Pancreas (tissue), 10 donors: ENCODE data around the gene VMO1. TPM values are rescaled to one million over a fixed set of nuclear protein-coding genes. Genes with fewer than 3 reads are reported as not detected.

Source experiments
- ATAC-seq, 4 donors: fragments of 200-7000 bp; cut with Tn5 transposase; one replicate each; pipeline versions ENCODE4 v1.8.0 to v1.9.1; 2020; ENCODE audit warnings: mild to moderate bottlenecking in 4 of 4, moderate library complexity in 4 of 4
- DNase-seq, 6 donors: peaks; one replicate each; pipeline ENCODE4 v3.0.0-alpha.2; 2020
- FAIRE-seq: peaks from 2 replicates; lab custom pipeline; 2012; peaks lifted over from hg19 to GRCh38; lab: Jason Lieb, UNC
- H3K27ac ChIP-seq, 4 donors: fragments of 200-600 bp; sonication (generic); 1 replicate in 3 of 4; 2 replicates in 1 of 4; pipeline versions ENCODE4 v1.5.0 to v1.8.0; 2020
- H3K27me3 ChIP-seq, 4 donors: fragments of 200-600 bp; one replicate each; pipeline ENCODE4 v1.8.0; 2021
- H3K36me3 ChIP-seq, 3 donors: fragments of 200-600 bp; sonication (generic) in 1 of 3; one replicate each; pipeline versions ENCODE4 v1.5.0 to v1.8.0; 2020 to 2021
- H3K4me1 ChIP-seq, 3 donors: fragments of 200-600 bp; one replicate each; pipeline ENCODE4 v1.8.0; 2021
- H3K4me3 ChIP-seq, 4 donors: fragments of 200-600 bp; sonication (generic) in 2 of 4; one replicate each; pipeline versions ENCODE4 v1.5.0 to v1.8.0; 2020 to 2021
- H3K9me3 ChIP-seq, 4 donors: fragments of 200-600 bp; one replicate each; pipeline ENCODE4 v1.8.0; 2021
- WGBS, 2 donors: extraction: QIAGEN DNeasy Blood & Tissue Kit; methylation state at CpG; one replicate each; pipeline ENCODE4 v1.1.7; 2013; 5-methylcytosine and 5-hydroxymethylcytosine counted together
- intact Hi-C, 3 donors: fragments of 100-400 bp; cut with DNase I; formaldehyde crosslinking; loops; one replicate each; pipeline versions ENCODE4 v1.11.1 to v1.14.2; 2022
- polyA plus RNA-seq, 2 donors: library from polyadenylated mRNA; stranded (reverse); fragments of 200-250 nt; gene quantifications; one replicate each; pipeline ENCODE4 v1.2.3, GENCODE V29; 2013
- total RNA-seq, 6 donors: library from RNA; stranded (reverse); fragmentation: NEBNext Ultra II Directional in 4 of 6; extraction: Animal tissue kit (Norgen Biotek cat#: 25700) in 4 of 6; gene quantifications; one replicate each; pipeline versions ENCODE4 v1.2.1 to v1.2.4, GENCODE V29; 2021 to 2023
- TF ChIP-seq, protein P1 (sequence below), 4 donors: fragments of 200-600 bp; sonication (generic) in 3 of 4; IDR thresholded peaks; one replicate each; pipeline versions ENCODE4 v1.5.0 to v1.8.0; 2021; ENCODE audit warnings: antibody characterized with exemption in 4 of 4
- donor health status: healthy with polysubstance abuse.
- donor health status: DM: no; HTN: no; CAD: no; lungs with moderate emphysema.
- donor health status: DM: no; HTN: no; CAD: no.
- donor health status: control.
- donor health status: control.
- donor health status: Bipolar disorder and iron deficiency.
- donor health status: DM: yes; HTN: yes; CAD: no.
- donor health status: DM: no; HTN: no; CAD: no.
- donor health status: DM: no; HTN: no; CAD: no.
- donor health status: DM: yes; HTN: yes; CAD: no.

VMO1 gene
- total and polyA plus RNA-seq, 8 donors = 0.28 to 2.2 (median 1.2) TPM; not detected in 1

DNA sequence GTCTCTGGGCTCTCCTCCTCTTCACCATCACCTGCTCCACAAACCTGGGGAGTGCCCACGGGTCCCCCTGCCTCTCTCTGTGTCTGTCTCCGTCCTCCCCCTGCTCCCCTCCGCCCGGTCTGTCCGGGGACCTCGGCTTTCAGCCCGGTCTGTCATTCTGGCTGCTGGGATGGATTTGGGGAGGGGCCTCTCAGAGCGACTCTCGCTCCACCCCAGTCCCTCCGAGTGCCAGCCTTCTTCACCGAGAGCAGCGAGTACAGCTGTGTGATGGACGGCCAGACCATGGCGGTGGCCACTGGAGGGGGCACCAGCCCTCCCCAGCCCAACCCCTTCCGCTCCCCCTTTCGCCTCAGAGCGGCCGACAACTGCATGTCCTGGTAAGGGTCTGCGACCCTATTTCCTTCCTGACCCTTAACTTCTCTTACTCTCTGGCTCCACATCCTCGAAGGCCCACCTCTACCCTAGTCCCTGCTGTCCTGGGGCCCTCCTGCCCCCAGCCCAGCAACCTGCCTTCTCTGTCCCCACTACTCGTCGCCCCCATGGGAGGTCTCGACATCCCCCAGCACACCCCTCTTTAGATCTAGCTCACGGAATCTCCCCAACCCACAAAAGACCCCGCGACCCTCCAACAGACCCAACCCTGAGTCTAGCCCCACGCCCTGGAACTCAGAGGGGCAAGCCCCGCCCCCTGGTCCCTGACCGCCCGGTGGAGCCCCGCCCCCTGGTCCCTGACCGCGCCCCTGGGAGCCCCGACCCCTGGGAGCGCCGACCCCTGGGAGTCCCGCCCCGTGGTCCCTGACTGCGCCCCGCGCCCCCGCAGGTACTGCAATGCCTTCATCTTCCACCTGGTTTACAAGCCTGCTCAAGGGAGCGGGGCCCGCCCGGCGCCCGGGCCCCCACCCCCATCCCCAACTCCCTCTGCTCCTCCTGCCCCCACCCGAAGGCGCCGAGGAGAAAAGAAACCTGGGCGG lies 40.9 kb downstream of the VMO1 start:
- DNase-seq (peak in 2 of 6 donors; percentile 58), FAIRE-seq (no peak), ATAC-seq (peak in 1 of 4 donors; percentile 18)
- 11 to 16% methylated on average over 44 to 51 of the region's 51 CpGs for WGBS, 2 donors
- Histone ChIP-seq H3K27me3 (peaks cover 0 to 7% (median 0%) of the 10 kb centered on the region in 4 donors), H3K4me1 (no peaks in the 10 kb centered on the region), H3K27ac (no peak overlapping the region), H3K36me3 (no peaks in the 10 kb centered on the region), H3K9me3 (no peaks in the 10 kb centered on the region), H3K4me3 (no peak overlapping the region)
- intact Hi-C loops = no loop called here
- TF ChIP-seq, protein P1, sequence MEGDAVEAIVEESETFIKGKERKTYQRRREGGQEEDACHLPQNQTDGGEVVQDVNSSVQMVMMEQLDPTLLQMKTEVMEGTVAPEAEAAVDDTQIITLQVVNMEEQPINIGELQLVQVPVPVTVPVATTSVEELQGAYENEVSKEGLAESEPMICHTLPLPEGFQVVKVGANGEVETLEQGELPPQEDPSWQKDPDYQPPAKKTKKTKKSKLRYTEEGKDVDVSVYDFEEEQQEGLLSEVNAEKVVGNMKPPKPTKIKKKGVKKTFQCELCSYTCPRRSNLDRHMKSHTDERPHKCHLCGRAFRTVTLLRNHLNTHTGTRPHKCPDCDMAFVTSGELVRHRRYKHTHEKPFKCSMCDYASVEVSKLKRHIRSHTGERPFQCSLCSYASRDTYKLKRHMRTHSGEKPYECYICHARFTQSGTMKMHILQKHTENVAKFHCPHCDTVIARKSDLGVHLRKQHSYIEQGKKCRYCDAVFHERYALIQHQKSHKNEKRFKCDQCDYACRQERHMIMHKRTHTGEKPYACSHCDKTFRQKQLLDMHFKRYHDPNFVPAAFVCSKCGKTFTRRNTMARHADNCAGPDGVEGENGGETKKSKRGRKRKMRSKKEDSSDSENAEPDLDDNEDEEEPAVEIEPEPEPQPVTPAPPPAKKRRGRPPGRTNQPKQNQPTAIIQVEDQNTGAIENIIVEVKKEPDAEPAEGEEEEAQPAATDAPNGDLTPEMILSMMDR (IDR thresholded peaks at IDR 0.05) = no peak

DNA sequence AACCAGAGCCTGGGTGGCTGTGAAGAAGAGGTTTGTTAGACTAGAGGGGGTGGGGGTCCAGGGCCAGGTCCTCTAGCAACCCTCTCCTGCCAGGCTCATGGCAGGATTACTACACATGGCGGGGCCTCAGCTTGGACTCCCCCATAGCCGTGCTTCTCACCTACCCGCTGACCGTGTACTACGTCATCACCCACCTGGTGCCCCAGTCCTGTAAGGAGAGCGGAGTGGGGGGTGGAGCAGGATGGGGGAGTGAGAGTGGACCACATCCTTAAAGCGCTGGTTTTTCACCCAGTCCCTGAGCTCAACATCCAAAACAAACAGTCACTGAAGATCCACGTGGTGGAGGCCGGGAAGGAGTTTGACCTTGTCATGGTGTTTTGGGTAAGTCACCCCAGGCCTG lies 42.3 kb downstream of the VMO1 start:
- no peak overlapping the region for H3K27ac ChIP-seq
- DNase-seq (no peak), FAIRE-seq (no peak), ATAC-seq (no peak)
- H3K4me3 ChIP-seq = no peak overlapping the region
- peaks cover 0 to 7% (median 0%) of the 10 kb centered on the region in 4 donors for H3K27me3 ChIP-seq
- WGBS, 2 donors = 83 to 90% methylated on average over 9 of the region's 9 CpGs
- H3K9me3 ChIP-seq = no peaks in the 10 kb centered on the region
- intact Hi-C loops = no loop called here
- H3K4me1 ChIP-seq = no peaks in the 10 kb centered on the region
- no peaks in the 10 kb centered on the region for H3K36me3 ChIP-seq
- TF ChIP-seq, protein P1 (IDR thresholded peaks at IDR 0.05) = no peak

DNA sequence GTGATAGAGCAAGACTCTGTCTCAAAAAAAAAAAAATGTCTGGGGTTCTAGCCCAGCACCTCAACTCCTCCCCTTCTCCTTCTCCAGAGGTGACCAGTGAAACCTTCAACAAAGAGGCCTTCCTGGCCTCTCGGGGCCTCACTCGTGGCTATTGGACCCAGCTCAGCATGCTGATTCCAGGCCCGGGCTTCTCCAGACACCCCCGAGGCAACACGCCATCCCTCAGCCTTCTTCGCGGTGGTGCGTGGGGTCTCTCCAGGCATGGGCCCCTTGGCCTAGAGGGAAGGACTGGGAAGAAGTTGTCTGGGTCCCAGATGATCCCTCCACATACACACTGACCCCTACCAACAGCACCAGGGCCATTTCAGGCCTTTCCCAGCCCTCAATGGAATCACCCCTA lies 42.9 kb downstream of the VMO1 start:
- no peak for FAIRE-seq
- ATAC-seq = no peak

DNA sequence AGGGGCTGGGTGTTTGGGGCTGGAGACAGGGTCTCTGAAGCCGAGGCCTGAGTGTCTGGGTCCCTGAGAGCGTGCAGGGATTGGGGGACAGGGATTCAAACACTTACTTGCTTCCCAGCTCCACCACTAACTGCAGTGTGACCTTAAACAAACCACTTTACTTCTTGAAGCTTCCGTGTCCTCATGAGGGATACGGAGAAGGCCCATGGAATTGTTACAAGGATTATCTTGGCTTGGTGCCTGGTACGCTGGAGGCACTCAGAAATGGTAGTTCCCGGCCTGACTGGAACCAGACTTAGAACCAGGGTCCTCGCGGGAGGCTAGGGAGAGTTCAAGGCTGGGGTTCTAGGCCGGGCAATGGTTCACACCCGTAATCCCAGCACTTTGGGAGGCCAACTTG lies 43.5 kb downstream of the VMO1 start:
- DNase-seq (no peak), FAIRE-seq (no peak), ATAC-seq (no peak)
- Histone ChIP-seq H3K4me1 (peaks cover 0 to 6% (median 0%) of the 10 kb centered on the region in 3 donors), H3K9me3 (no peaks in the 10 kb centered on the region), H3K36me3 (no peaks in the 10 kb centered on the region), H3K27me3 (peaks cover 0 to 7% (median 0%) of the 10 kb centered on the region in 4 donors), H3K27ac (no peak overlapping the region), H3K4me3 (no peak overlapping the region)
- TF ChIP-seq, protein P1 (IDR thresholded peaks at IDR 0.05) = no peak
- 84 to 88% methylated on average over 9 to 10 of the region's 10 CpGs for WGBS, 2 donors
- intact Hi-C loops = no loop called here

More for the DNA sequence above, 42.9 kb downstream of the VMO1 start:
- Histone ChIP-seq H3K27ac (no peak overlapping the region), H3K4me1 (peaks cover 0 to 4% (median 0%) of the 10 kb centered on the region in 3 donors), H3K4me3 (no peak overlapping the region), H3K27me3 (peaks cover 0 to 7% (median 0%) of the 10 kb centered on the region in 4 donors), H3K9me3 (no peaks in the 10 kb centered on the region), H3K36me3 (no peaks in the 10 kb centered on the region)
- 90% methylated on average over 8 of the region's 8 CpGs for WGBS, 2 donors
- intact Hi-C loops = no loop called here
- TF ChIP-seq, protein P1 (IDR thresholded peaks at IDR 0.05) = no peak
- DNase-seq = no peak
